Stimulated activated CD4-positive, alpha-beta T cell treated with anti-CD3 and anti-CD28 coated beads, Interleukin-1b, Interleukin-23, amount 100 ng/mL, for 48 hours (primary cell): ENCODE results near the gene RNPEPL1.

Source experiments
- DNase-seq: peaks from one replicate; pipeline ENCODE4 v3.0.0-alpha.2; 2020

The RNPEPL1 gene

DNA sequence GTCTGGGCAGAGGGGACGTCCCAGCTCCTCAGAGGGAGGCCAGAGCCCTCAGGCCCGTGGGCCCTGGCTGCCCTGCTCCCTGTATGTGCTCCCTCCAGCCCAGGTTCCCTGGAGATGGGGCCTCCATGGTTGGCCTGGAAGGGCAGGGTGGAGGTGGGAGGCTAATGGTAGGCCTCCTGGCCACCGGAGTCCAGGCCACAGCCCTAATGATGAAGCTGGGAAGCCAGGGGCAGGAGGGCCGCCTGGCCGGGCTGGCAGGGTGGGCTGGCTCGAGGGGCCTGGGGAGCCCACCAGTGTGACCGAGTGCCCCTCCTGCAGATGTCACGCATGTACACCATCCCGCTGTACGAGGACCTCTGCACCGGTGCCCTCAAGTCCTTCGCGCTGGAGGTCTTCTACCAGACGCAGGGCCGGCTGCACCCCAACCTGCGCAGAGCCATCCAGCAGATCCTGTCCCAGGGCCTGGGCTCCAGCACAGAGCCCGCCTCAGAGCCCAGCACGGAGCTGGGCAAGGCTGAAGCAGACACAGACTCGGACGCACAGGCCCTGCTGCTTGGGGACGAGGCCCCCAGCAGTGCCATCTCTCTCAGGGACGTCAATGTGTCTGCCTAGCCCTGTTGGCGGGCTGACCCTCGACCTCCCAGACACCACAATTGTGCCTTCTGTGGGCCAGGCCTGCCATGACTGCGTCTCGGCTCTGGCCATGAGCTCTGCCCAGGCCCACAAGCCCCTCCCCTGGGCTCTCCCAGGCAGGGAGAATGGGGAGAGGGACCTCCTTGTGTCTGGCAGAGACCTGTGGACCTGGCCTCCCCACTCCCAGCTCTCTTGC is 9.2 kb downstream of the RNPEPL1 start:
- DNase-seq = no peak

DNA sequence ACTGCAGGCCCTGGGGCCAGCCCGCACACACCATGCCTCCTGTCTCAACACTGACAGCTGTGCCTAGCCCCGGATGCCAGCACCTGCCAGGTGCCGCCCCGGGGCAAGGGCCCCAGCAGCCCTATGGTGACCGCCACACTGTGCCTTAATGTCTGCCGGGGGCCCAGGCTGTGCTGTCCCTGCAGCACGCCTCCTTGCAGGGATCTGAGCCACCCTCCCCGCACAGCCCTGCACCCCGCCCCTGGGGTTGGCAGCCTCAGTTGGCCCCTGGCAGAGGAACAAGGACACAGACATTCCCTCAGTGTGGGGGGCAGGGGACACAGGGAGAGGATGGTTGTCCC is 9.8 kb downstream of the RNPEPL1 start:
- no peak for DNase-seq

DNA sequence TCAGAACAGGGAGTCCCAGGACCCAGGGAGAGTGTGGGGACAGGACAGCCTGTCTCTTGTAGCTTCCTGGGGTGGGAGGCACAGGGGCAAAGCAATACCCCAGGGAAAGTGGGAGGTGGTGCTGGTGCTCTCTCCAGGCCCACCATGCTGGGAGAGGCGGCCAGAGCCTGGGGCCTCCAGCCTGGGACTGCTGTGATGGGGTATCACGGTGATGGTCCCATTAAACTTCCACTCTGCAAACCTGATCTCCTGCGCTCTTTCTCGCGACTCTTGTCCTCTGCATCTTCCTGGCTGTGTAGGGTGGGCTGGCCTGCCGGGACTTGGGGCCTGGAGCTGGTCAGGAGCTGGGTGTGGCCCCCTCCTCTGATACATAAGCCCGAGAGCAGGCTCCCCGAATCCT is 10.2 kb downstream of the RNPEPL1 start:
- no peak for DNase-seq

DNA sequence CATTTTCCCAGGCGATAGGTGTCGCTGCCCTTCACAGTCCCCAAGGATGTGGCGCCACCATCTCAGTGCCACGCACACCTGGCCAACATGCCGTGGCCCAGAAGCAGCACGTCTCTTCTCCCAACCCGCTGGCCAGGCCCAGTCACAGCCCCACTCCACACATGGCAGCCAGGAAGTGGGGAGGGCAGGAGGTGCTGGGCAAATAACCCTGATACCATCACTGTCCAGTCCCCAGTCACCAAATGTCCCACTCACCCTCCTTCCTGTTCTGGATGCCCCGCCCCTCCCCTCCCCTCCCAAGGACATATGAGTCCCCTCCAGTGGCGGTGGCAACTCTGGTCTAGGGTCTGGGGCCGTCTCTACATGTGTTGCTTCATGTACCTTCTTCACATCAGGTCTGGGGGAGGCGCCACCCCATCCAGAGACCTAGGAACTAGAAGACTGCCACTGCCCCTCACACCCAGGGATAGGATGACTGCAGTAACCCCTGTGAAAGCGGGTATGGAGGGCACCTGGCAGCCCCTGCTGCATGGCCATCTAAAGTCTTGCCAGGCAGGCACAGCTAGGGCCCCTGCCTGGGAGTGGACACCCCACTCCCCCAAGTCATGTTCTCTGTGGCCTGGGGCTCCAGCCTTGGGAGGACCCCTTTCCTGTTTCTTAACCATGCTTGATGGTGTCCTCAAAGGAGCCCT is 10.9 kb downstream of the RNPEPL1 start:
- DNase-seq = no peak

DNA sequence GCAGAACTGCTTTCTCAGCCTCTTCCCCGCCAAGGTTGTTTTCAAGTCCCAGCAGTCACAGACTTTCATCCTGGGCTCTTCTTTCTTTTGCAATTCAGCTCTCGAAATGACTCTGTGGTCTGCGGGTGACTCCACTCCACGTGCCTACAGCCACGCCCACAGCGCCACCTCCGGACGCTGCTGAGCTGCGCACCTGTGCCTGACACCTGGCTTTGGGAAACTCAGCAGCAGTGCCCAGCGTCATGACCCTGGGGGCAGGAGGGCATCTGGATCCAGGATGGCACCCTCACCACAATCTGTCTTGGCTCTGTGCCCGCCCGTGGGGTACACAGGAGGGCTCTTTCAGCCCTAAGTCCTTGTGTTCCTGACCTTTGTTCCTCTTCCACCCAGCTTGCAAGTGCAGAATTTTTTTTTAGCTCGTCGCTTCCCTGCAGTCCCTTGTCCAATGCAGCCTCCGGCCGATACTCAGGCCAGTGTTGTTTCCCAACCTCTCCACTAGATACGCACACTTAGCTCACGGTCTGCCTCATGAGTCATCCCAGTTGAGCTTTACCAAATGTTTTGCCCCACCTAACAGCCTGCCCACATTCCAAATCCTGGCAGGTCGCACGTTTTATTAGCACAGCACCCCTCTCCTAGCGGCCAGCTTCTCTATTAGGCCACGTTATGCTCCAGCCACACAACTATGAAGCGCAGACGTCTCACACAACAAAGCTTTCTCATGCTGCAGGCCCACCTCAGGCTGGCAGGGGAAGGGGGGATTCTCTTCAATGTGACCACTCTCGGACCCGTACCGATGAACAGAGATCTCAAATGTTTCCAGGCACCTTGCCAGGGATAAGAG is 11.7 kb downstream of the RNPEPL1 start:
- DNase-seq = peak; percentile 81

DNA sequence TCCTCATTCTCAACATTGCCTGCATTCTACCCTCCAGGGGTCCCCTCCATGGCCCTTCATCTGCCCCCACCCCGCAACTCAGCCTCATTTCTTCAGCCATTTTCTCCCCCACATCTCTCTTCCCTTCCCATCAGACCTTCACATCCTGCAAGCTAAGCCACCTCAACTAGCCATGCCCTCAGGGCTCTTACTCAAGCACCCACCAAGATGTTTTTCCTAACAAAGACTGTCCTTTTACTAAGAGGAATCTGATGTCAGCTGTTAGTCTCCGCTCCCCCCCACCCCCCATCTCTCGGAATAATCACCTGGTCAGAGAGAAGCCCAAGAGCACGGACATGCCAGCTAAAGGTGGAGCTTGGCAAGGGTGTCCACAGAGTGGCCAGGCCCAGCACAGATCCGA is 13.5 kb downstream of the RNPEPL1 start:
- no peak for DNase-seq

DNA sequence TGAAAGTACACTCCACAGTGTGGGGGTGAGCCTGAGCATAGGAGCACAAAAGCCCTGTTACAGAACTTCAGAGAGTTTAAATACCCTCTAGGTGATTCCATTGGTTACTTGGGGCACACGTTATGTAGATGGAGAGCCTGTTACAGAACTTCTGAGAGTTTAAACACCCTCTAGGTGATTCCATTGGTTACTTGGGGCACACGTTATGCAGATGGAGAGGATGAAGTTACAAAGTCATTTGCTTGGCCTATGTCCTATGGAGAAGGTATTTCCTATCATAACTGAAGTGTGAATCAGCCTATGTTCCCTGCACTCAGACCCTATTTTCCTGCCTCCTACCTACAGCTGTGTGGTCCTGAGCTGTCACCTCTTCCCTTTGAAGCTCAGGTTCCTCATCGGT is 14.5 kb downstream of the RNPEPL1 start:
- no peak for DNase-seq

DNA sequence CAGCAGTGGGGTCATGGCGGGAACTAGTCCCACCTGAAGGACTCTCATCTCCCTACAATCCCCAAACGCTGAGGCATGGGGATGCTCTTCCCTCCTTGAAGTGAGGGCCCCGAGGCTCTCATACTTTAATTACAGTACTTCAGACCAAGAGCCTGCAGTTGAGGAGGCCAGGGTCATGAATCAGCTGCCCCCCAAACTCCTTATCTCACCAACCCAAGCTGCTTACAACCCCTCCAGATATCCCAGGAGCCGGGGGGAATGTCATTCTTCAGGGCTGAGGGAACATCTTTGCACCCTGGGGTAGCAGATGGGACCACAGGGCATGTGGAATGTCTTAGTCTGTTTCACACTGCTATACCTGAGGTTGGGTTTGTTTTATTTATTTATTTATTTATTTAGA is 15.5 kb downstream of the RNPEPL1 start:
- no peak for DNase-seq

DNA sequence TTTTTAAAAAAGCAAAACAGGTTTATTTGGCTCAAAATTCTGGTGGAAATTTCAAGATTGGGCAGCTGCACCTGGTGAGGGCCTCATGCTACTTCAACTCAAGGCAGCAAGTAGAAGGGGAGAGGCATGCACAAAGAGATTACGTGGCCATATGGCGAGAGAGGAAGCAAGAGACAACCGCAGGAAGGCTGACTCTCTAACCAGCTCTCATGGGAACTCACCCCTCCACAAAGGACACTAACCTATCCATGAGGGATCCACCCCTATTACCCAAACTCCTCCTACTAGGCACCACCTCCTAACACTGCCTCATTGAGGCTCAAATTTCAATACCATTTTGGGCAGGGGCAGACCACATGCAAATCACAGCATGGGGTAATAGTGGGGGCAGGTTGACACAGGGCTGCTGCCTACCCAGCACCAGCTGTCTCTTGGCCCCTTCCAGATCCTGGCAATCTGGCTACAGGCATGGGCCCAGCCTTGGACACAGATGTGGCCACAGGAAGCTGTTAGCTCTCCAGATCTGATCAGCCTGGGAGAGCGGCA is 16.3 kb downstream of the RNPEPL1 start:
- no peak for DNase-seq

DNA sequence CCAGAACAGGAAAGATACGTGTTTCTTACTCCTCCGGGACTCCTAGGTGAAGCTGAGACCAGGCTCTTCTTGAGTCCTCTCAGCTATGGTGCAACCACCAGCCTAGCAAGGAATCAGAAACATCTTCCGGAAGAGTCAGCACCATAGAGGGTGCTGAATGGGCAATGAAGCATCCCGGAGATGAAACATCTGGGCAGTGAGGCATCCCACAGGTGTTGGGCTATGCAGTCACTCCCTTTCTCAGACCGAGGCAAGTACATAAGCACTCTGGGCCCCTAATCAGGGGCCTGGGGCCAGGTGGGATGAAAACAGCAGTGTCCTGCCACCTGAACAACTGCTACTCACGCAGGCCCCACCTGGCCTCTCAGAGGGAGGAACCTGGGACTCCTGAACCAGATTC is 16.8 kb downstream of the RNPEPL1 start:
- no peak for DNase-seq

DNA sequence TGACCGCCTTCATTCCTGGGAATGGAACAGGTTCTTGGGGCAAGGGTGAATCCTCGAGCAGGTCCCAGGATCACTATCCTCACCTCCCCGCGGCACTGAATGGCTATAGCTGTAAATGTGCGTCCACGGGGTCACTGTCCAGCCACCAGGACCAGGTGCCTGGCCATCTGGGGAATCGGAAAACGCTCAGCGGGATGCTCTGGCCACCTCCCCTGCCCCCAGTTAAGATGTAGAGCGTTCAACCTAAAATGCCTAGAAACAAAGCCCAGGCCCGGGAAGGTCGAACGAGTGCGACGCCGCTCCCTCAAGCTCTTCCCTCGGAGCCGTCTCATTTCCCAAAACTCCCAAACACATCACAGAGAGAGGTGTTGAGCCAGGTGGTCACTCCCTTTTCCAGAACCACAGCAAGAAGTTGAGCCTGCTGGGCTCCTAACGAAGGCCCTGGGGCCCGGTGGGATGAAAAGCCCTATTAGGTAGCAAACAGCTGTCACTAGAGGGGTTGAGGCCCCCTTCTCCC is 17.5 kb downstream of the RNPEPL1 start:
- DNase-seq = no peak

DNA sequence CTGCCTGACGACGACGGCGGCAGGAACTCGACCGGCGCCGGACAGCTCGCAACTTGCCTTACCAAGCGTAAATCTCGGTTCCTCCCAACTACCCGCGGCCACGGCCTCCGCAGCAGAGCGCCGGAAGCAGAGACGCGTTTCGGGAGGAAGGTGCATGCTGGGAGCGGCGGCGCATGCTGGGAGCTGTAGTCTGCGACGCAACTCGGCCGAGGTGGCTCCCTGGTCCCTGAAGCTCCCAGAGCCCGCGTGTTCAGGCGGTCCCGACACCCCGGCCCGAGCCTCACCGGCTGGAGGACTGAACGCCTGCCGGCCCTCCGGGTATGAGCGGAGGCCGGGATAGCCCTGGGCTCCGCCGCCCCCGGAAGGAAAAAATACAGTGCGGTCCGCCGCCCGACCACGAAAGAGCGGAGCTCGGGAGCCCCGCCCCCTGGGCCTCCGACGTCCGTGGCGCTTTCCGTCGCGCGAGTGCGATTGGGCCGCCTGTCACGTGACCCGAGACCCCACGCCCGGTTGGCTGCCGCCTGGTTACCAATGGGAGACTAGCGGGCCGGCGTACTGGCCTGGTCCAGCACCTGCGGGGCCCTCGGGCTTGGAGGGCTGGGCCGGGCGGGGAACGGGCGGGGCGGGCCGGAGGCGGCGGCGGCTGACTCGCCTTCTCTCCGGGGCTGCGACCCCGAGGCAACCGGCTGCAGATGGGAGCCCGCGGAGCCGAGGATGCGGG is 18.1 kb downstream of the RNPEPL1 start, which contains the start of gene CAPN10:
Gene CAPN10 (plus strand): TSS at position 537 of the 721 bp plus-strand sequence. CDS start 178 bp downstream, at position 715.
- DNase-seq = peak; percentile 96

DNA sequence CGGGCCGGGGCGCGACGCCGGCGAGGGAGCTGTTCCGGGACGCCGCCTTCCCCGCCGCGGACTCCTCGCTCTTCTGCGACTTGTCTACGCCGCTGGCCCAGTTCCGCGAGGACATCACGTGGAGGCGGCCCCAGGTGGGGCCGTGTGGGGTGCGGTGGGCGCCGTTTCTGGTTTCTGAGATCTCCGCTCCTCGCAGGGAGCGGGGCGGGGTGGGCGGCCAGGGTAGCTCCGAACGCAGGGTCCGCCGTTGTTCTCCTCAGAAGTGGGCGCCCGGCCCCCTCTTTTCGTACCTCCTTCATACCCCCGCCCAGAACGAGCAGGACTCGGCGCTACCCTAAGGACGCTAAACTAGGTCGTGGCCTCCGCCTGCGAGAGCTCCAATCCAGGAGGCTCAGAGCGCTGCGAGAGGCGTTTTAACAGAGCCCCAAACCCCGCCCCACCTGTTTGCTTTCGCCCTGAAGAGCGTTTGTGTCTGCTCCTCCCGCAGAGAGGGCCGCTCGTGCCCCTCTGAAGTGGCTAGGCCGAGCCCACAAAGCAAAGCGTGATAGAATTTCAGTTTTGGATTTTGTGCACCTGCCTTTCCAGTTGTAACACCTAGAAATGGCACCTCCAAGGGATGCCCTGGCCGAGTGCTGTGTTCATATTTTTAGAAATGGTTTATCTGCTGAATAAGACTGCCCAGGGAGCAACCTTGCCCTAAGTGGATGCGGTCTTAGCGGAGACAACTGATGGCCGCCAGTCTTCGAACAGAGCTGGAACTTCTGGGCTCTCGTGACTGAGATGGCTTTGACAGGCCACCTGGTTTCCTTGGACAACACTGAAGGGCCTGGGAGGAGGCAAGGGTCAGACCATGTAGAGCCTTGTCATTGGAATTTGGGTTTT is 18.9 kb downstream of the RNPEPL1 start:
- DNase-seq = peak; percentile 54

DNA sequence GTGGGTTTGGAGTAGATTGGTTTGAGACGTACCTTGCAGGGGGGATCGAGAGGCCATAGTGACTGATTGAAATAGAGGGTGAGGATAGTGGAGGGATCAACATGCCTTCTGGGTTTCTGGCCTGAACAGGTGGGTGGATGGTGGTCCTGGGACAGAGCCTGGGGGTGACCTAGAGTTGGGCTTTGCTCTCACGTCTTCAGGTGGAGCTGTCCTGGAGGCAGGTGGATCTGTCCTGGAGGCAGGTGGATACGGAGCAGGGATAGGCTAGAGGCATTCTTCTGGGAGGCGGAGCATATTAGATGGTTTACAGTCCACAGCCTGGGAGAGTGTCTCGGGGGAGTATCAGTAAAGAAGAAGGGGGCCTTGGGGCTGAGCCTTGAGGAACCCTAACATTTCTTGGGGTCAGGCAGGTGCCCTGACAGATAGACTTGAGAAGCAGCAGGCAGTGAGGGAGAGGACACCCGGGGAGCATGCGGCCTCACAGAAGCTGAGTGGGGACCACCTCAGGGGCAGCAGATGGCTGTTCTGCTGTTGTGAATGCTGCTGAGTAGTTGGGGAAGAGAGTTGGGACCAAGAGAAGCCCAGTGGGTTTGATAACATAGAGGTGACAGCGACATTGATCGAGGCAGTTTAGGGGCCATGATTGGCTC is 19.8 kb downstream of the RNPEPL1 start:
- DNase-seq = no peak

DNA sequence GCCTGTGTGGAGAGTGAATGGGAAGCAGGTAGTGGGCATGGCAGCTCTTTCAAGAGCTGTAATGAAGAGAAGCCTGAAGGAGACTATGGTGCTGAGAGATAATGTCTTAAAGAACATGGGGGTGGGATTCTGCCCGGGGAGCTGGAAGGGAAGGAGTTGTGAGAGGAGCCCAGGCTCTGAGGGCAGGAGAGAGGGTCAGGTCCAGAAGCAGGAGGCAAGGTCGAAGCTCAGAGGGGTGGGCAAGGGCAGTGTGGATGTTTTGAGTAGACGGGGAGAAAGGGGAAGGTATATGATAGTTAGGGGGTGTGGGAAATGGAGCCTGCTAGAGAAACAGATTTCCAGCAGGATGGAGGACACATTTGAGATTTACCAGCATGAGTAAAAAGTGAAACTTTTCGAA is 20.4 kb downstream of the RNPEPL1 start:
- no peak for DNase-seq

DNA sequence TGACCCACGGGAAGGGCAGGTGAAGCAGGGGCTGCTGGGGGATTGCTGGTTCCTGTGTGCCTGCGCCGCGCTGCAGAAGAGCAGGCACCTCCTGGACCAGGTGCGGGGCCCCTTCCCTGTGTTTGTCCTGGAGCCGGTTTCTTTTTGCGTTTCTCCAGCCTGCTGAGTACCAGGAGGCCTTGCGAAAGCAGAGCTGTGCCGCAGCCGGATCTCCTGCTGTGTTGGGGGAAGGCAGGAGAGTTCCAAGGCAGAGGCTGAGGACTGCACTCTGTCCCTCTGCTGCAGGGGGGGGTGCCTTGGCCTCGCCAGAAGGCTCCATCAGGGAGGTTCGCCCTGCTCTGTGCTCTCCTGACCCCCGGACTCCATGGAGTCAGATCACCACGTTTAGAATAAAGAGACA is 21.1 kb downstream of the RNPEPL1 start:
- DNase-seq = no peak

DNA sequence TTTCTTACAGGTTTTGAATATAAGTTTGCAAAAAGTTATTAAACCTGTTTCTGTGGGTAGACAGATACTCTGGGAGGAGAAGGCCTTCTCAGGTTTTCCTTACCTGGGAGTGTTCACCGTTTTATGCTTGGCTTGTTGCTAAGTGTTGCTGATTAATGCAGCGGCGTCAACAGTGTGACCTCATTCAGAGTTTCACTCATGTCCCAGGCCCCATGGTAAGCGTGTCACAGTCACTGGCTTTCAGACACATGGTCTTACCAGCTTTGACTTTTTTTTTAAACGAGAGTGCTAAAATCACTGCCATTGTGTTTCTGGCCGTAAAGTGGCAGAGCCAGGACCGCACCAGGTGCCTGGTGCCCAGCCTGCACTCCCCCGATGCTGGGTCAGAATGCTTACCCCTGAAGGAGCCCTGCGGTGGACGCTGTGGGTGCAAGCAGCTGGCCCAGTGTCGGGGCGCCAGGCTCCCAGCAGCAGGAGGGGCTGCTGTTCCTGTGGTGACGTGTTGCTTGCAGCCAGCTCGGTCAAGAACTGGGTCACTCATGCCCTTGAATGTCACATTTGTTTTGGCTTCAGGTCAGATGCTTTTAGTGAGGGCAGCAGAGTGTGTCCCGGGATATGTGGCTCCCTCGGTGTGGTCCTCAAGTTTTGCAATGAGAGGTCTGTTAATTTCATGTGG is 21.7 kb downstream of the RNPEPL1 start:
- DNase-seq = no peak

DNA sequence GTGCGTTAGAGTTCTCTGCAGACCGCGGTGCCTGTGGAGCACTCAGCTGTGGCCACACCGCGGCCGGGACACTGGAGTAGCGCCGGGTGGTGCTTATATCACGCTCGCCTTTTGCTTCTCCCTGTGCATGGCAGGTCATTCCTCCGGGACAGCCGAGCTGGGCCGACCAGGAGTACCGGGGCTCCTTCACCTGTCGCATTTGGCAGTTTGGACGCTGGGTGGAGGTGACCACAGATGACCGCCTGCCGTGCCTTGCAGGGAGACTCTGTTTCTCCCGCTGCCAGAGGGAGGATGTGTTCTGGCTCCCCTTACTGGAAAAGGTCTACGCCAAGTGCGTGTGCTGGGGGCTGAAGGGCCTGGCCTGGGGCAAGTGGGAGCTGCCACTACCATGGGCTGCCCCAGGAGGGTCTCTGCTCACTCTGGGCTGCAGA is 22.4 kb downstream of the RNPEPL1 start:
- DNase-seq = no peak

DNA sequence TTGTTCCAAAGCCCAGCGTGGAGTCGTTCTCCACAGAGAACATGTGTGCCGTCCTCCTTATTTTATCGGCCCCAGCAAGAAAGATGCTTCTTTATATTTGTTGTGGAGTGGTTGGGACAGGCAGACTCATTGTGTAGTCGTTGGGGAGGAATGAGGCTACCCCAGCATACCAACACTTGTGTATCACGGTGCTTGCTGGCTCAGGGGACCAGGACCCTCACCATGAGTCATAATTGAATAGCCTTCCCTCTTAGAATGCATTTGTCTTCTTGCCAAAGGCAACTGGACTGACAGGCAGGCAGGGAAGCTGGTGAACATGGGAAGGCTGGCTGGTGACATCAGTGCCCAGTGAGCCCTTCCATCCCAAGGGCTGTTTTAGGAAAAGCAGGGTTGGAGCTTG is 22.9 kb downstream of the RNPEPL1 start:
- no peak for DNase-seq

DNA sequence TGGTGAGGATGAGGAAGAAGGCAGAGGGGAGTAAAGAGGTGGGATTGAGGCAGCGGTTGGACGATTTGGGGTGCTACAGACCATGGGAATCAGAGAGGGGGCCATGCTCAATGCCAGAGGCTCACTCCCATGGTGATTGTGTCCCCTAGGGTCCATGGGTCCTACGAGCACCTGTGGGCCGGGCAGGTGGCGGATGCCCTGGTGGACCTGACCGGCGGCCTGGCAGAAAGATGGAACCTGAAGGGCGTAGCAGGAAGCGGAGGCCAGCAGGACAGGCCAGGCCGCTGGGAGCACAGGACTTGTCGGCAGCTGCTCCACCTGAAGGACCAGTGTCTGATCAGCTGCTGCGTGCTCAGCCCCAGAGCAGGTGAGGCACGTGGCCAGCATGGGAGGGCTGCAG is 23.5 kb downstream of the RNPEPL1 start:
- no peak for DNase-seq
